ENCODE results near the gene NCAM1.

GRCh38 chr11:113311536-113311935, 350.3 kb downstream of the NCAM1 start:
- no peak for TF ChIP-seq CTCF (conservative IDR thresholded peaks at IDR 0.05)
- no peak for TF ChIP-seq ZFX (IDR thresholded peaks at IDR 0.05)
